Fibroblast of lung (primary cell): ENCODE results near the gene SAXO1.

Experiments
- EZH2 ChIP-seq: IDR thresholded peaks from 2 replicates; pipeline ENCODE4 v1.5.1; 2012; ENCODE audit warnings: low read length, control low read depth, mild to moderate bottlenecking; ENCODE audit errors: missing control alignments
- TF ChIP-seq, protein P1 (sequence below), 2 donors: IDR thresholded peaks in 1 of 2; conservative IDR thresholded peaks in 1 of 2; 1 replicate in 1 of 2; 2 replicates in 1 of 2; pipeline ENCODE4 v1.5.1; 2011 to 2012; ENCODE audit warnings: low read length in 2 of 2, control low read depth in 1 of 2, inconsistent platforms in 1 of 2, low read depth in 1 of 2, mild to moderate bottlenecking in 1 of 2

- TF ChIP-seq, protein P1, sequence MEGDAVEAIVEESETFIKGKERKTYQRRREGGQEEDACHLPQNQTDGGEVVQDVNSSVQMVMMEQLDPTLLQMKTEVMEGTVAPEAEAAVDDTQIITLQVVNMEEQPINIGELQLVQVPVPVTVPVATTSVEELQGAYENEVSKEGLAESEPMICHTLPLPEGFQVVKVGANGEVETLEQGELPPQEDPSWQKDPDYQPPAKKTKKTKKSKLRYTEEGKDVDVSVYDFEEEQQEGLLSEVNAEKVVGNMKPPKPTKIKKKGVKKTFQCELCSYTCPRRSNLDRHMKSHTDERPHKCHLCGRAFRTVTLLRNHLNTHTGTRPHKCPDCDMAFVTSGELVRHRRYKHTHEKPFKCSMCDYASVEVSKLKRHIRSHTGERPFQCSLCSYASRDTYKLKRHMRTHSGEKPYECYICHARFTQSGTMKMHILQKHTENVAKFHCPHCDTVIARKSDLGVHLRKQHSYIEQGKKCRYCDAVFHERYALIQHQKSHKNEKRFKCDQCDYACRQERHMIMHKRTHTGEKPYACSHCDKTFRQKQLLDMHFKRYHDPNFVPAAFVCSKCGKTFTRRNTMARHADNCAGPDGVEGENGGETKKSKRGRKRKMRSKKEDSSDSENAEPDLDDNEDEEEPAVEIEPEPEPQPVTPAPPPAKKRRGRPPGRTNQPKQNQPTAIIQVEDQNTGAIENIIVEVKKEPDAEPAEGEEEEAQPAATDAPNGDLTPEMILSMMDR (conservative IDR thresholded peaks at IDR 0.05 in 1 of 2, IDR thresholded peaks at IDR 0.05 in 1 of 2; ENCODE audit: low read depth in 1 of 2, low read length in 2 of 2): no peak
- TF ChIP-seq EZH2: no peak
Measured at GRCh38 chr9:18881758-18882157, 151.3 kb downstream of the SAXO1 start.
